Measurements from ENCODE around the gene NKTR.

GRCh38 chr3:42670670-42671069 is 70.2 kb downstream of the NKTR start:
- no peak for TF ChIP-seq CTCF (IDR thresholded peaks at IDR 0.05)
- TF ChIP-seq POLR2AphosphoS5 (IDR thresholded peaks at IDR 0.05), result no peak
- TF ChIP-seq POLR2A (IDR thresholded peaks at IDR 0.05), result no peak
- TF ChIP-seq EP300 (IDR thresholded peaks at IDR 0.05; ENCODE audit: low read depth), result no peak
